HCT116 (cell line): Measurements from ENCODE around the gene SYNGAP1. TPM values are rescaled to one million over a fixed set of nuclear protein-coding genes. Genes with fewer than 3 reads are reported as not detected.

Experiments
- ATAC-seq: fragments of 200-7000 bp; cut with Tn5 transposase; 2 replicates; pipeline ENCODE4 v1.9.1; 2020; ENCODE audit warnings: mild to moderate bottlenecking, moderate library complexity
- BruUV-seq: library from RNA; stranded (reverse); fragments of 400-500 nt; replicated peaks from 2 replicates; lab custom pipeline; 2021; lab: Mats Ljungman, UMichigan
- CTCF ChIA-PET: fragments of 300-600 bp; sonication (Branson Sonifier 250); formaldehyde crosslinking; loops from one replicate; lab custom pipeline; 2021; ENCODE audit warnings: antibody characterized with exemption; lab: Charles Lee
- POLR2A ChIA-PET: fragments of 300-600, 350-600 bp; sonication (Branson Sonifier 250); formaldehyde crosslinking; loops from one replicate; lab custom pipeline; 2021; ENCODE audit warnings: antibody characterized with exemption; lab: Charles Lee
- RAD21 ChIA-PET, 2 experiments: fragments of 300-600 bp; sonication (Branson Sonifier 250); formaldehyde crosslinking; loops; one replicate each; lab custom pipeline; 2023; ENCODE audit warnings: low total read pairs in 2 of 2; ENCODE audit not compliant: uncharacterized antibody in 2 of 2, unreplicated experiment in 2 of 2, low non-redundant PET in 1 of 2; lab: Charles Lee
- DNase-seq: peaks from one replicate; pipeline ENCODE4 v3.0.0-alpha.2; 2010; ENCODE audit warnings: low read depth, low spot score
- H2AFZ ChIP-seq: fragments of 200-600 bp; shearing (Covaris generic), sonication (generic); 2 replicates; pipeline ENCODE4 v1.6.1; 2017; ENCODE audit warnings: low read depth, mixed run types, mixed read lengths, antibody characterized with exemption, low read length; ENCODE audit not compliant: poor library complexity, severe bottlenecking
- H3K27ac ChIP-seq: 2 replicates; pipeline ENCODE4 v1.5.1; 2012; ENCODE audit warnings: low read depth, low read length
- H3K27me3 ChIP-seq: fragments of 200-600 bp; sonication (generic); 2 replicates; pipeline ENCODE4 v1.6.1; 2016; ENCODE audit warnings: mixed run types, low read length, mixed read lengths; ENCODE audit not compliant: insufficient read depth
- H3K36me3 ChIP-seq, 2 experiments: fragments of 200-500 bp in 1 of 2; fragments of 200-600 bp in 1 of 2; sonication (Bioruptor generic) in 1 of 2; sonication (generic) in 1 of 2; 2 replicates each; pipeline versions ENCODE4 v1.5.1 to v1.6.1; 2014 to 2016; ENCODE audit warnings: low read length in 2 of 2, inconsistent platforms in 1 of 2, mixed read lengths in 1 of 2, mixed run types in 1 of 2; ENCODE audit not compliant: insufficient read depth in 2 of 2, control insufficient read depth in 1 of 2
- H3K4me1 ChIP-seq, 2 experiments: fragments of 200-600 bp in 1 of 2; sonication (generic) in 1 of 2; 2 replicates each; pipeline versions ENCODE4 v1.5.1 to v1.6.1; 2012 to 2017; ENCODE audit warnings: low read length in 2 of 2, inconsistent platforms in 1 of 2, mild to moderate bottlenecking in 1 of 2, mixed read lengths in 1 of 2, mixed run types in 1 of 2, moderate library complexity in 1 of 2; ENCODE audit not compliant: insufficient read depth in 2 of 2, control insufficient read depth in 1 of 2
- H3K4me2 ChIP-seq: fragments of 200-600 bp; sonication (generic); 2 replicates; pipeline ENCODE4 v1.6.1; 2017; ENCODE audit warnings: mixed run types, low read length, mixed read lengths
- H3K4me3 ChIP-seq, 2 experiments: fragments of 200-600 bp in 1 of 2; sonication (generic) in 1 of 2; replicated peaks in 1 of 2; 2 replicates each; pipeline ENCODE4 v1.5.1; 2011 to 2016; ENCODE audit warnings: low read length in 2 of 2, control low read depth in 1 of 2, low read depth in 1 of 2, mild to moderate bottlenecking in 1 of 2, mixed read lengths in 1 of 2, mixed run types in 1 of 2
- H3K79me2 ChIP-seq: fragments of 200-600 bp; sonication (generic); 2 replicates; pipeline ENCODE4 v1.6.1; 2017; ENCODE audit warnings: mild to moderate bottlenecking, mixed run types, low read length, moderate library complexity, mixed read lengths; ENCODE audit not compliant: insufficient read depth
- H3K9ac ChIP-seq: fragments of 200-600 bp; sonication (generic); 2 replicates; pipeline ENCODE4 v1.6.1; 2016; ENCODE audit warnings: low read length, mixed read lengths
- H3K9me2 ChIP-seq: fragments of 200-600 bp; sonication (generic), shearing (Covaris generic); 2 replicates; pipeline ENCODE4 v1.6.1; 2017; ENCODE audit warnings: mixed run types, mild to moderate bottlenecking, moderate library complexity; ENCODE audit not compliant: insufficient read depth
- H3K9me3 ChIP-seq, 2 experiments: fragments of 200-500 bp in 1 of 2; fragments of 200-600 bp in 1 of 2; sonication (Bioruptor generic) in 1 of 2; sonication (generic) in 1 of 2; 2 replicates each; pipeline ENCODE4 v1.6.1; 2014 to 2017; ENCODE audit warnings: low read length in 2 of 2, mixed read lengths in 2 of 2, inconsistent platforms in 1 of 2, low read depth in 1 of 2, mild to moderate bottlenecking in 1 of 2, mixed run types in 1 of 2, moderate library complexity in 1 of 2; ENCODE audit not compliant: control insufficient read depth in 1 of 2, insufficient read depth in 1 of 2
- H4K20me1 ChIP-seq: fragments of 200-600 bp; sonication (generic), shearing (Covaris generic); 2 replicates; pipeline ENCODE4 v1.6.1; 2017; ENCODE audit warnings: mixed run types, mild to moderate bottlenecking, moderate library complexity; ENCODE audit not compliant: insufficient read depth
- CBX3 ChIP-seq: IDR thresholded peaks from 2 replicates; pipeline ENCODE4 v1.6.1; 2012; ENCODE audit warnings: low read depth
- CEBPB ChIP-seq: IDR thresholded peaks from 2 replicates; pipeline ENCODE4 v1.6.1; 2012; ENCODE audit warnings: low read depth
- EZH2phosphoT487 ChIP-seq: fragments of 200-600 bp; IDR thresholded peaks from 2 replicates; pipeline ENCODE4 v1.6.1; 2018; ENCODE audit warnings: antibody characterized with exemption, borderline replicate concordance
- POLR2A ChIP-seq: IDR thresholded peaks from 2 replicates; pipeline ENCODE4 v1.7.0; 2011; ENCODE audit warnings: borderline replicate concordance; ENCODE audit not compliant: insufficient read depth, insufficient read length; ENCODE audit errors: extremely low read depth
- SIN3A ChIP-seq: IDR thresholded peaks from 2 replicates; pipeline ENCODE4 v1.6.1; 2012; ENCODE audit warnings: low read depth
- SP1 ChIP-seq: IDR thresholded peaks from 2 replicates; pipeline ENCODE4 v1.6.1; 2012; ENCODE audit warnings: low read depth
- SRF ChIP-seq: IDR thresholded peaks from 2 replicates; pipeline ENCODE4 v1.6.1; 2012; ENCODE audit warnings: low read depth
- TCF7L2 ChIP-seq: IDR thresholded peaks from 2 replicates; pipeline ENCODE4 v1.7.0; 2011; ENCODE audit warnings: borderline replicate concordance, inconsistent platforms; ENCODE audit not compliant: insufficient read depth, insufficient read length; ENCODE audit errors: extremely low read depth
- YY1 ChIP-seq: IDR thresholded peaks from 2 replicates; pipeline ENCODE4 v1.6.1; 2011; ENCODE audit warnings: low read length, low read depth, moderate library complexity, mild to moderate bottlenecking; ENCODE audit not compliant: insufficient replicate concordance; ENCODE audit errors: extremely low read depth
- ZFX ChIP-seq: fragments of 450-650 bp; IDR thresholded peaks from 2 replicates; pipeline ENCODE4 v1.6.1; 2017
- ZNF274 ChIP-seq: fragments of 200-500 bp; sonication (Bioruptor generic); IDR thresholded peaks from 2 replicates; pipeline ENCODE4 v1.6.1; 2014; ENCODE audit warnings: mild to moderate bottlenecking, low read depth, low read length, inconsistent platforms
- intact Hi-C: fragments of 100-400 bp; cut with micrococcal nuclease; formaldehyde crosslinking; loops from 2 replicates; pipeline ENCODE4 v1.10.0; 2022
- total RNA-seq: library from RNA; stranded (reverse); gene quantifications from one replicate; pipeline ENCODE4 v1.2.1, GENCODE V29; 2021; ENCODE audit not compliant: unreplicated experiment
- TF ChIP-seq, protein P1 (sequence below): IDR thresholded peaks from 2 replicates; pipeline ENCODE4 v1.6.1; 2011; ENCODE audit warnings: mild to moderate bottlenecking, low read length, moderate library complexity; ENCODE audit not compliant: insufficient replicate concordance; ENCODE audit errors: extremely low read depth
- TF ChIP-seq, protein P2 (sequence below), 3 experiments: fragments of 200-600 bp in 1 of 3; sonication (generic) in 1 of 3; IDR thresholded peaks in 2 of 3; conservative IDR thresholded peaks in 1 of 3; 2 replicates each; pipeline ENCODE4 v1.5.1; 2012 to 2017; ENCODE audit warnings: low read depth in 2 of 3, low read length in 2 of 3, antibody characterized with exemption in 1 of 3, borderline replicate concordance in 1 of 3, control low read depth in 1 of 3, mild to moderate bottlenecking in 1 of 3, mixed read lengths in 1 of 3, mixed run types in 1 of 3, moderate library complexity in 1 of 3; ENCODE audit not compliant: insufficient read depth in 1 of 3
- TF ChIP-seq, protein P3 (sequence below): IDR thresholded peaks from 2 replicates; pipeline ENCODE4 v1.6.1; 2012; ENCODE audit warnings: low read depth

SYNGAP1 gene
- total RNA-seq, 1 experiment from 2014 or later: 11.5 TPM

DNA sequence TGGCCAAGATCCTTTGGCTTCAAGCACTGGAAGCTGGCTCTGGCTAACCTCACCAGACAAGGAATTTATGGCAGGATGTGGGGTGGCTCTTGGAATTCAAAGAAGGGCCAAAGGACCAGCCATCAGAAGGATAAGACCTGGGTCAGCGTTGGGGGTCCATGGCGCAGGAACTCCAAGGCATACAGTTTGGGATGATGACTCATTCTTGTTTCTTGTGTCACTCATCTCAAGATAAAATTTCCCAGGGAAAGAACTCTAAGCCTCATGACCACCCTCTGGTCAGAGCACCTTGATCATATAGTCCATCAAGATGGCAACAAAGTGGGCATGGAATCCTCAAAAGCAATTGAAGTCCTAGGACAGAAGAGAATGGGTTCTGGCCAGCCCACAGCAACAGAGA is 39.4 kb downstream of the SYNGAP1 start (continued):
- TF ChIP-seq, protein P1, sequence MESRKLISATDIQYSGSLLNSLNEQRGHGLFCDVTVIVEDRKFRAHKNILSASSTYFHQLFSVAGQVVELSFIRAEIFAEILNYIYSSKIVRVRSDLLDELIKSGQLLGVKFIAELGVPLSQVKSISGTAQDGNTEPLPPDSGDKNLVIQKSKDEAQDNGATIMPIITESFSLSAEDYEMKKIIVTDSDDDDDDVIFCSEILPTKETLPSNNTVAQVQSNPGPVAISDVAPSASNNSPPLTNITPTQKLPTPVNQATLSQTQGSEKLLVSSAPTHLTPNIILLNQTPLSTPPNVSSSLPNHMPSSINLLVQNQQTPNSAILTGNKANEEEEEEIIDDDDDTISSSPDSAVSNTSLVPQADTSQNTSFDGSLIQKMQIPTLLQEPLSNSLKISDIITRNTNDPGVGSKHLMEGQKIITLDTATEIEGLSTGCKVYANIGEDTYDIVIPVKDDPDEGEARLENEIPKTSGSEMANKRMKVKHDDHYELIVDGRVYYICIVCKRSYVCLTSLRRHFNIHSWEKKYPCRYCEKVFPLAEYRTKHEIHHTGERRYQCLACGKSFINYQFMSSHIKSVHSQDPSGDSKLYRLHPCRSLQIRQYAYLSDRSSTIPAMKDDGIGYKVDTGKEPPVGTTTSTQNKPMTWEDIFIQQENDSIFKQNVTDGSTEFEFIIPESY: no peak

DNA sequence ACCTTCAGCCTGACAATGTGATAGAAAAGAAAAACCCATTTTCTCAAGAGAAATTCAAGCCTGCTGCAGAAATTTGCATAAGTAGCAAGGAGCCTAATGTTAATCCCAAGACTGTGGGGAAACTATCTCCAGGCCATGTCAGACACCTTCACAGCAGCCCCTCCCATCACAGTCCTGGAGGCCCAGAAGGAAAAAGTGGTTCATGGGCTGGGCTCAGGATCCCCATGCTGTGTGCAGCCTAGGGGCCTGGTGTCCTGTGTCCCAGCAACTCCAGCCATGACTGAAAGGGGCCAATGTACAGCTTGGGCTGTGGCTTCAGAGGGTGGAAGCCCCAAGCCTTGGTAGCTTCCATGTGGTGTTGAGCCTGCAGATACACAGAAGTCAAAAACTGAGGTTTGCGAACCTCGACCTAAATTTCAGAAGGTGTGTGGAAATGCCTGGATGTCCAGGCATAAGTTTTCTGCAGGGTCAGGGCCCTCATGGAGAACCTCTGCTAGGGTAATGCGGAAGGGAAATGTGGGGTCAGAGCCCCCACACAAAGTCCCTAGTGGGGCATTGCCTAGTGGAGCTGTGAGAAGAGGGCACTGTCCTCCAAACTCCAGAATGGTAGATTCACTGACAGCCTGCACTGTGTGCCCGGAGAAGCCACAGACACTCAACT is 46.3 kb downstream of the SYNGAP1 start:
- Histone ChIP-seq H3K9ac (no peak overlapping the region), H3K27me3 (no peaks in the 10 kb centered on the region), H3K27ac (no peak overlapping the region), H3K9me2 (no peaks in the 10 kb centered on the region), H3K4me1 (no peaks in the 10 kb centered on the region), H2AFZ (no peak overlapping the region), H3K4me2 (no peak overlapping the region), H3K36me3 (no peaks in the 10 kb centered on the region), H4K20me1 (no peaks in the 10 kb centered on the region), H3K4me3 (no peak overlapping the region), H3K79me2 (no peaks in the 10 kb centered on the region), H3K9me3 (no peaks in the 10 kb centered on the region)
- ATAC-seq (no peak), DNase-seq (no peak)
- intact Hi-C loops: no loop called here
- BruUV-seq: no TSS peak
- ChIA-PET POLR2A (no interaction called here), RAD21 (no interaction called here), CTCF (interaction anchor here (0.6 kb wide), 1 partner anchor 64 kb away, joined by 3 read pairs; no protein-coding TSS in a partner anchor)
- no peak for TF ChIP-seq CBX3
- no peak for TF ChIP-seq SP1
- no peak for TF ChIP-seq CEBPB
- TF ChIP-seq ZFX: no peak
- no peak for TF ChIP-seq EZH2phosphoT487
- TF ChIP-seq, protein P1: no peak
- no peak for TF ChIP-seq ZNF274
- TF ChIP-seq, protein P2, sequence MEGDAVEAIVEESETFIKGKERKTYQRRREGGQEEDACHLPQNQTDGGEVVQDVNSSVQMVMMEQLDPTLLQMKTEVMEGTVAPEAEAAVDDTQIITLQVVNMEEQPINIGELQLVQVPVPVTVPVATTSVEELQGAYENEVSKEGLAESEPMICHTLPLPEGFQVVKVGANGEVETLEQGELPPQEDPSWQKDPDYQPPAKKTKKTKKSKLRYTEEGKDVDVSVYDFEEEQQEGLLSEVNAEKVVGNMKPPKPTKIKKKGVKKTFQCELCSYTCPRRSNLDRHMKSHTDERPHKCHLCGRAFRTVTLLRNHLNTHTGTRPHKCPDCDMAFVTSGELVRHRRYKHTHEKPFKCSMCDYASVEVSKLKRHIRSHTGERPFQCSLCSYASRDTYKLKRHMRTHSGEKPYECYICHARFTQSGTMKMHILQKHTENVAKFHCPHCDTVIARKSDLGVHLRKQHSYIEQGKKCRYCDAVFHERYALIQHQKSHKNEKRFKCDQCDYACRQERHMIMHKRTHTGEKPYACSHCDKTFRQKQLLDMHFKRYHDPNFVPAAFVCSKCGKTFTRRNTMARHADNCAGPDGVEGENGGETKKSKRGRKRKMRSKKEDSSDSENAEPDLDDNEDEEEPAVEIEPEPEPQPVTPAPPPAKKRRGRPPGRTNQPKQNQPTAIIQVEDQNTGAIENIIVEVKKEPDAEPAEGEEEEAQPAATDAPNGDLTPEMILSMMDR (IDR thresholded peaks at IDR 0.05 in 2 of 3, conservative IDR thresholded peaks at IDR 0.05 in 1 of 3; ENCODE audit: borderline replicate concordance in 1 of 3, insufficient read depth in 1 of 3, low read depth in 2 of 3, low read length in 2 of 3): no peak
- no peak for TF ChIP-seq TCF7L2
- no peak for TF ChIP-seq POLR2A
- TF ChIP-seq SRF: no peak
- TF ChIP-seq YY1: no peak
- TF ChIP-seq, protein P3, sequence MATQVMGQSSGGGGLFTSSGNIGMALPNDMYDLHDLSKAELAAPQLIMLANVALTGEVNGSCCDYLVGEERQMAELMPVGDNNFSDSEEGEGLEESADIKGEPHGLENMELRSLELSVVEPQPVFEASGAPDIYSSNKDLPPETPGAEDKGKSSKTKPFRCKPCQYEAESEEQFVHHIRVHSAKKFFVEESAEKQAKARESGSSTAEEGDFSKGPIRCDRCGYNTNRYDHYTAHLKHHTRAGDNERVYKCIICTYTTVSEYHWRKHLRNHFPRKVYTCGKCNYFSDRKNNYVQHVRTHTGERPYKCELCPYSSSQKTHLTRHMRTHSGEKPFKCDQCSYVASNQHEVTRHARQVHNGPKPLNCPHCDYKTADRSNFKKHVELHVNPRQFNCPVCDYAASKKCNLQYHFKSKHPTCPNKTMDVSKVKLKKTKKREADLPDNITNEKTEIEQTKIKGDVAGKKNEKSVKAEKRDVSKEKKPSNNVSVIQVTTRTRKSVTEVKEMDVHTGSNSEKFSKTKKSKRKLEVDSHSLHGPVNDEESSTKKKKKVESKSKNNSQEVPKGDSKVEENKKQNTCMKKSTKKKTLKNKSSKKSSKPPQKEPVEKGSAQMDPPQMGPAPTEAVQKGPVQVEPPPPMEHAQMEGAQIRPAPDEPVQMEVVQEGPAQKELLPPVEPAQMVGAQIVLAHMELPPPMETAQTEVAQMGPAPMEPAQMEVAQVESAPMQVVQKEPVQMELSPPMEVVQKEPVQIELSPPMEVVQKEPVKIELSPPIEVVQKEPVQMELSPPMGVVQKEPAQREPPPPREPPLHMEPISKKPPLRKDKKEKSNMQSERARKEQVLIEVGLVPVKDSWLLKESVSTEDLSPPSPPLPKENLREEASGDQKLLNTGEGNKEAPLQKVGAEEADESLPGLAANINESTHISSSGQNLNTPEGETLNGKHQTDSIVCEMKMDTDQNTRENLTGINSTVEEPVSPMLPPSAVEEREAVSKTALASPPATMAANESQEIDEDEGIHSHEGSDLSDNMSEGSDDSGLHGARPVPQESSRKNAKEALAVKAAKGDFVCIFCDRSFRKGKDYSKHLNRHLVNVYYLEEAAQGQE: no peak
- no peak for TF ChIP-seq SIN3A
